GM23248 (cell line): ENCODE measurements around the gene MMP14. TPM values are rescaled to one million over a fixed set of nuclear protein-coding genes. Genes with fewer than 3 reads are reported as not detected.

Source experiments
- DNase-seq: peaks from one replicate; pipeline ENCODE4 v3.0.0-alpha.2; 2015
- H2AFZ ChIP-seq: fragments of 200-600 bp; sonication (generic); 2 replicates; pipeline ENCODE4 v1.6.1; 2016; ENCODE audit warnings: antibody characterized with exemption
- H3F3A ChIP-seq: fragments of 200-600 bp; sonication (generic); 2 replicates; pipeline ENCODE4 v1.6.1; 2016; ENCODE audit warnings: mild to moderate bottlenecking, antibody characterized with exemption, mixed run types; ENCODE audit not compliant: insufficient read depth
- H3K27ac ChIP-seq: fragments of 200-600 bp; sonication (generic); 2 replicates; pipeline ENCODE4 v1.5.1; 2016; ENCODE audit warnings: mild to moderate bottlenecking
- H3K27me3 ChIP-seq: fragments of 200-600 bp; sonication (generic); replicated peaks from 2 replicates; pipeline ENCODE4 v1.6.1; 2016; ENCODE audit warnings: mild to moderate bottlenecking; ENCODE audit not compliant: insufficient read depth
- H3K36me3 ChIP-seq: fragments of 200-600 bp; sonication (generic); 2 replicates; pipeline ENCODE4 v1.6.1; 2016; ENCODE audit warnings: low read depth, mild to moderate bottlenecking
- H3K4me1 ChIP-seq: fragments of 200-600 bp; sonication (generic); 2 replicates; pipeline ENCODE4 v1.6.1; 2016; ENCODE audit warnings: mild to moderate bottlenecking; ENCODE audit not compliant: insufficient read depth
- H3K4me2 ChIP-seq: fragments of 200-600 bp; sonication (generic); one replicate; pipeline ENCODE4 v1.6.1; 2016; ENCODE audit warnings: mild to moderate bottlenecking; ENCODE audit not compliant: unreplicated experiment
- H3K4me3 ChIP-seq: fragments of 200-600 bp; sonication (generic); 2 replicates; pipeline ENCODE4 v1.5.1; 2016; ENCODE audit warnings: mild to moderate bottlenecking
- H3K79me2 ChIP-seq: fragments of 200-600 bp; sonication (generic); 2 replicates; pipeline ENCODE4 v1.6.1; 2016; ENCODE audit warnings: mild to moderate bottlenecking; ENCODE audit not compliant: insufficient read depth
- H3K9ac ChIP-seq: fragments of 200-600 bp; sonication (generic); 2 replicates; pipeline ENCODE4 v1.6.1; 2016; ENCODE audit warnings: mild to moderate bottlenecking
- H3K9me2 ChIP-seq: fragments of 200-600 bp; sonication (generic); 2 replicates; pipeline ENCODE4 v1.6.1; 2016; ENCODE audit warnings: mixed run types, mild to moderate bottlenecking, moderate library complexity; ENCODE audit not compliant: insufficient read depth
- H3K9me3 ChIP-seq: fragments of 200-600 bp; sonication (generic); one replicate; pipeline ENCODE4 v1.6.1; 2017; ENCODE audit warnings: low read depth
- H4K20me1 ChIP-seq: fragments of 200-600 bp; sonication (generic); 2 replicates; pipeline ENCODE4 v1.6.0; 2016; ENCODE audit not compliant: insufficient read depth
- EZH2 ChIP-seq: fragments of 200-600 bp; sonication (generic); IDR thresholded peaks from 2 replicates; pipeline ENCODE4 v1.6.1; 2018; ENCODE audit warnings: antibody characterized with exemption, mild to moderate bottlenecking; ENCODE audit not compliant: insufficient read depth, poor library complexity, severe bottlenecking
- EZH2phosphoT487 ChIP-seq: fragments of 200-600 bp; sonication (generic); IDR thresholded peaks from 2 replicates; pipeline ENCODE4 v1.6.1; 2018; ENCODE audit warnings: antibody characterized with exemption, moderate library complexity, mild to moderate bottlenecking, low read depth; ENCODE audit not compliant: insufficient read depth
- WGBS, 2 experiments: methylation state at CpG; one replicate each; pipeline ENCODE4 v1.1.6; 2015 to 2017; ENCODE audit warnings: low lambda C conversion rate in 2 of 2, low coverage in 1 of 2; ENCODE audit errors: missing lambda C conversion rate in 2 of 2; 5-methylcytosine and 5-hydroxymethylcytosine counted together
- in situ Hi-C: fragments of 300-500 bp; cut with MboI; formaldehyde crosslinking; loops from 2 replicates; pipeline ENCODE4 v1.15.0; 2020
- polyA plus RNA-seq: library from polyadenylated mRNA; unstranded; fragments of >200 nt; fragmentation: Nextera tagmentation; extraction: Ambion mirVana; gene quantifications from 2 replicates; pipeline ENCODE4 v1.2.1, GENCODE V29; 2016
- total RNA-seq: library from RNA; depleted of rRNA; stranded (reverse); fragments of >200 nt; shearing (Covaris generic); gene quantifications from 2 replicates; pipeline ENCODE4 v1.2.3, GENCODE V29; 2014

Gene MMP14
- total and polyA plus RNA-seq, 2 experiments from 2014 or later = 50.1 to 450 TPM

DNA sequence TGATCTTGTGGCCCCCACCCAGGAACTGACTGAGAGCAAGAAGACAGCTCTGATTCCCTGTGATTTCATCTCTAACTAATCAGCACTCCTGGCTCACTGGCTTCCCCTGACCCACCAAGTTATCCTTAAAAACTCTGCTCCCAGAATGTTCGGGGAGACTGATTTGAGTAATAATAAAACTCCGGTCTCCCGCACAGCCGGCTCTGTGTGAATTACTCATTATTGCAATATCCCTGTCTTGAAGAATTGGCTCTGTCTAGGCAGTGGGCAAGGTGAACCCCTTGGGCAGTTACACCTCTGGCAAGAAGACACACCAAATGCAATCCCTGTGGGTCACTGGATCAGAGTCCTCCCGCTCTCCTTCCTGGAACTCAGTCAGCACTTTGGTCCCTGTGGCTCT is 42.4 kb upstream of the MMP14 start:
- Histone ChIP-seq H3K4me2 (no peak overlapping the region), H2AFZ (no peak overlapping the region), H3K79me2 (no peaks in the 10 kb centered on the region), H3K36me3 (no peaks in the 10 kb centered on the region), H3K9ac (no peak overlapping the region), H3K27ac (no peak overlapping the region), H3K4me1 (no peaks in the 10 kb centered on the region), H3K4me3 (no peak overlapping the region), H3K9me3 (no peaks in the 10 kb centered on the region), H3K27me3 (no peaks in the 10 kb centered on the region; the same call in 1 of the 2 replicates), H4K20me1 (no peaks in the 10 kb centered on the region), H3K9me2 (no peaks in the 10 kb centered on the region), H3F3A (peaks cover 8% of the 10 kb centered on the region; the same call in 1 of the 2 replicates)
- TF ChIP-seq EZH2 (no peak), EZH2phosphoT487 (no peak)
- in situ Hi-C loops = no loop called here
- no peak for DNase-seq
- WGBS, 2 experiments = 71 to 77% methylated on average over 5 of the region's 5 CpGs

DNA sequence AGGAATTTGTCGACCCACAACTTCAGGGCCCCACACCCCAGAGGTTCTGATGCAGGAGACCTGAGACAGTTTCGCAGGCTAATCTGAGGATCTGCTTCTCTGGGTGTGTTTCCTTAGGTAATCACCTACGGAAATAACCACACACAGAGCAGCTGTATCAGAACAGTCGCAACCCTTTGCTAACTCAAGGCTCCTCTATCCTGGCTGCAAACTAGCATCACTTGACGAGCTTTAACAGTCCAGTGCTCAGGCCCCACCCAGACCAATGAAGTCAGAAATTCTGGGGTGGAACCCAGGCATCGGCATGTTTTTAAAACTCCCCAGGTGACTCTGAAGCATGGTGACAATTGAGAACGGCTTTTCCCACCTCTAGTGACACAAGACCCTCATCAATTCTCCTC is 41.8 kb upstream of the MMP14 start:
- no peak overlapping the region for H3K4me2 ChIP-seq
- no peaks in the 10 kb centered on the region for H3K9me3 ChIP-seq
- no peaks in the 10 kb centered on the region; the same call in 1 of the 2 replicates for H3K27me3 ChIP-seq
- H3K9ac ChIP-seq = no peak overlapping the region
- no peaks in the 10 kb centered on the region for H3K36me3 ChIP-seq
- no peak overlapping the region for H3K4me3 ChIP-seq
- H2AFZ ChIP-seq = no peak overlapping the region
- TF ChIP-seq EZH2 (no peak), EZH2phosphoT487 (no peak)
- H3K27ac ChIP-seq = no peak overlapping the region
- no peak for DNase-seq
- in situ Hi-C loops = no loop called here
- H3K4me1 ChIP-seq = no peaks in the 10 kb centered on the region
- H4K20me1 ChIP-seq = no peaks in the 10 kb centered on the region
- H3F3A ChIP-seq = peaks cover 8% of the 10 kb centered on the region; the same call in 1 of the 2 replicates
- no peaks in the 10 kb centered on the region for H3K9me2 ChIP-seq
- 78 to 80% methylated on average over 7 of the region's 7 CpGs for WGBS, 2 experiments
- no peaks in the 10 kb centered on the region for H3K79me2 ChIP-seq

DNA sequence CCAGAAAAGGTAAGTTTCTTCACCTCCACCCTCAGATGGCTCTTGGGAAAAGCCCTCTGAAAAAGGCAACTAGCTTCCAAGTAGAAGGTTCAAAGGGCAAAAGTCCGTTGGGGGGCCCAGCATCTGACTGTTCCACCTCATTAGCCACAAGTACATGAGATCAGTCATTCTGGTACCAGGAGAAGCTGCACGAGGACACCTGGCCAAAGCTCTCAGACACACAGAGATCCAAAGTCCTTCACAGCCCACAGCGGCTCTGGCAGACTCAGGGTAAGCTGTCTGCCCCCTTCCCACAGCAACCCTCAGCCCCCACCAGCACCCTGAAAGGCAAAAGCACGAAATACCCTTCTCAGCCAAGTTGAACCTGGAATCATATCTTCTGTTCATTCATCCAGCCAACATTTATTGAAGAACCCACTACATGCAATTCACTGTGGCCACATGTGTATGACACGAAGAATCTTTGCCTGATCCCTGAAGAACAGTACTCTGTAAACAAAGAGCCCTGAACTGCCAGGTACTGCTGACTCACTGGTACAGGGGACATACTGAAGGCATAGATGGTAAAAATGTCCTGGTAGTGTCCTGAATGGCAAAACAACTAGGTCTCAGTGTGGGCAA is 40.2 kb upstream of the MMP14 start:
- Histone ChIP-seq H3K27ac (no peak overlapping the region), H3K4me1 (no peaks in the 10 kb centered on the region), H3K4me3 (no peak overlapping the region), H3K9me2 (no peaks in the 10 kb centered on the region), H3K79me2 (no peaks in the 10 kb centered on the region), H3K9ac (no peak overlapping the region), H2AFZ (no peak overlapping the region), H3K27me3 (no peaks in the 10 kb centered on the region; the same call in 1 of the 2 replicates), H3K9me3 (no peaks in the 10 kb centered on the region), H4K20me1 (no peaks in the 10 kb centered on the region), H3F3A (peaks cover 4% of the 10 kb centered on the region; the same call in 1 of the 2 replicates), H3K36me3 (no peaks in the 10 kb centered on the region), H3K4me2 (no peak overlapping the region)
- in situ Hi-C loops = no loop called here
- no peak for DNase-seq
- 44 to 55% methylated on average over 5 of the region's 5 CpGs for WGBS, 2 experiments
- no peak for TF ChIP-seq EZH2
- no peak for TF ChIP-seq EZH2phosphoT487

DNA sequence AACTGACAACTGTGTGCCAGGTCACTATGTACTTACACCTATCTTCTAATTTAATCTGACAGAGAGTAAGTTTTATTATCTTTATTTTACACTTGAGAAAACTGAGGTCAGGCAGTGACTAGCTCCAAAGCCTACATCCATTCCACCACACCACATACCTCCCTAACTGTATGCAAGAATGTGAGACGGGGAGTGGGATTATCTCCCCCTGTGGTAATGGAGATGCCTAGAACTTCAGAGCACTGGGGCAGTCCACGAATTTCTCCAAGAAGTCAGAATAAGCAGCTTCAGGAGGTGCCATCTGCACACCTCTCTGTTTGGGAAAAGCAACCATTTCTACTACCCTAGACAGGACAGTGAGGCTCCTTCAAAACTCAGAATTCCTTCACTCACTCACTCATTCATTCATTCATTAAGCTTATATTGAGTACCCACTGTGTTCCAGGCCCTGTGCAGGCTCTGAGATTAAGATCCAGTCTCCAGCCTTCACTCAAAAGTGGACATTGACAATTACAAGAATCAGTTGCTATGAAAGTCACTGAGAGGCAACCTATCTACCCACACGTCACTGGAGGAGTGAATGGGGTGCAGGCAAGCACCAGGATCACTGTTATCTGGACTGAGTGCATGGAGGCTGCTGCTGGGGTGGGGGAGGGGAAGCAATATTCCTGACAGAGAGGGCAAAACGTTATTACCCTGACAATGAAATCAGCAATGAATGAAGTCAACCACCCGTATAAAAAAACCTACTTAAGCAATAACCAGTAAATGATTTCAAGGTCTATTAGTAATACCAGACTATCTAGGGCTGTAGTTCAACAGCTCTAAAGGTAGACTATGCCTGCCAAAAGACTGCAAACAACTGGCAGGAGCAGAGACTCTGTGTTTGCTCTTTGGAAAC is 39.1 kb upstream of the MMP14 start:
- in situ Hi-C loops = no loop called here
- H2AFZ ChIP-seq = no peak overlapping the region
- H3K9ac ChIP-seq = no peak overlapping the region
- H3K27me3 ChIP-seq = no peaks in the 10 kb centered on the region; the same call in 1 of the 2 replicates
- no peak overlapping the region for H3K4me3 ChIP-seq
- no peak for DNase-seq
- no peaks in the 10 kb centered on the region for H3F3A ChIP-seq
- no peaks in the 10 kb centered on the region for H3K9me2 ChIP-seq
- H3K27ac ChIP-seq = no peak overlapping the region
- TF ChIP-seq EZH2phosphoT487 = no peak
- no peak for TF ChIP-seq EZH2
- H3K36me3 ChIP-seq = no peaks in the 10 kb centered on the region
- 18 to 27% methylated on average over 5 of the region's 5 CpGs for WGBS, 2 experiments
- no peaks in the 10 kb centered on the region for H3K79me2 ChIP-seq
- H3K4me1 ChIP-seq = no peaks in the 10 kb centered on the region
- no peaks in the 10 kb centered on the region for H3K9me3 ChIP-seq
- no peak overlapping the region for H3K4me2 ChIP-seq
- H4K20me1 ChIP-seq = no peaks in the 10 kb centered on the region
